HG03196 (cell line): ENCODE results near the gene ZFYVE21.

Source experiments
- ATAC-seq: cut with Tn5 transposase; IDR thresholded peaks from one replicate; pipeline ENCODE4 v1.9.1; 2021; ENCODE audit not compliant: unreplicated experiment

The ZFYVE21 gene

GRCh38 chr14:103704708-103705107, 10.9 kb upstream of the ZFYVE21 start:
- ATAC-seq = no peak

GRCh38 chr14:103705118-103705503, 10.5 kb upstream of the ZFYVE21 start:
- no peak for ATAC-seq

- ATAC-seq = no peak
These were observed 9.9 kb upstream of the ZFYVE21 start for GRCh38 chr14:103705504-103706284.

DNA sequence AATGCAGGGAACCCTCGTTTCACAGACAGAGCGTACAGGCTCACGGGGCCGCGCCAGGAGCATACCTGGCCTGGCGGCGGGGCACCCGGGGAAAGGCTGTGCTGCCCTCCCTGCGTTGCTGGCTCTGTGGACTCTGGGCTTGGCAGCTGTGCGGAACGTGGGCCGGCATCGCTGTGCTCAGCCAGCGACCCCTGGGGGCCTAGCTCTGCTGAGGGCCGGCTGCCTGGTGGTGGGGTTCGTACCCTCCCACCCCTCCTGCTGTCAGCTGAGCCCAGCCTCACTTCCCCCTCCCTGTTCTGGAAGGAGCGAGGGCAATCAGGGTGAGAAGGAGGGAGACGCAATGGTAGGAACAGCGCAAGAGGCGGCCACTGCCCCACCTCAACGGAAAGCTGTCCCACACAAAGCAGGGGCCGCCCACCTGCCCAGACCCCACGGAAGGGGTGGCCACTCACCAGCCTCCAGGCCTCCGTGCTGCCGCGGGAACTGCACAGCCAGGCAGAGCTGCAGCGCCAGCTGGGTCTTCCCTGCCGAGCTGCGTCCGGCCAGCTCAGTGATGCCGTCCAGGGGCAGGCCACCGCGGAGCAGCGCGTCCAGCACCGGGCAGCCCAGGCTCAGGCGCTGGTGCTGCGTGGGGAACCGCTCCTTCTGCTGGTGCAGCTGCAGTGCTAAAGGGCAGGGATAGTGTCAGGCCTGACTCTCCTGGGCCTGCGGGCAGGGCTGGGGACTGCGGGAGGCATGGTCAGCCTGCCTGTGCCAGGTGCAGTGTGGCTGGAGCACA, 8.9 kb upstream of the ZFYVE21 start:
- ATAC-seq = no peak

DNA sequence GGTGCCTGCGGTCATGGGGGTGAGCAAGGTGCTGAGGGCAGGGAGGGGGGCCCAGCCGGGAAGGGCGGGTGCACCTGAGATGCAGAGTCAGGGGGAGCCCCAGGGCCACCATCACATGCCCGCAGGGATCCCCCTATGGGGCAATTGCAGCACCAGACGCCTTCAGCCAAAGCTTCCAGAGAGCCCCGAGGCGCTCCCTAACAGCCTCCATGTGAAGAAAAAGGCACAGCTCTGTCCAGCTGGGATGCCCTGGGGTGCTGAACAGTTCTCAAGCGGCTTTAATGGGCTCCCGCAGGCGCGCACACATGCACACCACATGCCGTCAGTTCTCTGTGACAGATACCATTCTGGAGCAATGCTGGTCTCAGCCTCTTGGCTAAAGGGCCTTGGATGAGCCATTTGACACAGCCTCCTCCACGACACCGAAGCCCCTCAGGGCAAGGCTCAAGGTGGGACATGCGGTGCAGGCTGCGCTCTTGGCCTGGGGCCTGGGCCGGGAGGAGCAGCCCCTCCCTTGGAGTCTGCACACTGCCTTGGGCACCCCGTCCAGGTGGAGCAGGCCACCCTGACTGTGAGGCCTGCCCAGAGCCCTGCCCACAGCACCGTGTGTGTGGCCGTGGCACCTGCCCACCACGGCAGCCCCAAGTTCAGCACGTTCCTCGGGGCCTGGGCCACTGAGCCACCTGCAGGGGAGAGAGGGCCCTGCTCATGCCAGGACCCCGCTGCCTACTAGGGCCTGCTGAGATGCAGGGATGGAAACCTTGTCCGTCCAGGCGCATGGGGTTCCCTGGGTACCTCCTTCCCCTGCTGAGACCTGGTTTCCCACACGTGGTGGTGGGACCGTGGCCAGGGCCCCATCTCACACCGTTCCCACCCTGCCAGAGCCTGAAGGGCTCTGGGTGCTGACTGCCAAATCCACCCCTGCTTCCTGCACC, 8.0 kb upstream of the ZFYVE21 start:
- no peak for ATAC-seq

GRCh38 chr14:103708750-103709187, 6.8 kb upstream of the ZFYVE21 start:
- ATAC-seq = no peak

- ATAC-seq = no peak
These were observed 5.8 kb upstream of the ZFYVE21 start for GRCh38 chr14:103709814-103710213.

- ATAC-seq = no peak
These were observed 4.7 kb upstream of the ZFYVE21 start for GRCh38 chr14:103710771-103711377.

GRCh38 chr14:103711516-103712431, 3.8 kb upstream of the ZFYVE21 start:
- ATAC-seq = no peak

DNA sequence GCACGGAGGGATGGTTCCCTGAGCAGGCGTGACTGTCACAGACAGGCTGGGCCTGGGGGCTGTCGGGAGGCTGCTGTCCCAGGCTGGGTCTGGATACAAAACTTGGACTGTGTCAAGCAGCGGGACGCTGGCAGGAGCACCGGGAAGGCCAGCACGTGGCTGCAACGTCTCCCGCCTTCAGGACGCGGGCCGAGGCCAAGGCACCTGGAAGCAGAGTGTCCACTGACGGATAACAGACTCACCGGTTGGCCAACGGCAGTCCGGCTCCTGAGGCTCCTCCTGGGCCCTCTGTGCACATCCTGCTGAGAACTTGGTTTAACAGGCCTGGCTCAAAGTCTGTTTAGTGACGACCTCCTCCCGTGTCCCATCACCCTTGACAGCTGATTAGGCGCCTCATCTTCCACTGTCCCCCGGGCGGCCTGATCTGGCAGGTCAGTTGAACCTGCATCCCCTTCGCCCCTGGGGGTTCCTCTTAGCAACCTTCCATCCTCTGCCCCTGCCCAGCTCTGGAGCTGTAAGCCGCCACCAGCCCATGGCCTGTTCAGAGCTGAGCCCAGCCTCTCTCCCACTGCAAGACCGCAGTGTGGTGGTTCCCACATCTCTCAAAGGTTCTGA, 2.9 kb upstream of the ZFYVE21 start:
- no peak for ATAC-seq

GRCh38 chr14:103713304-103714062, 2.1 kb upstream of the ZFYVE21 start:
- no peak for ATAC-seq

- ATAC-seq = no peak
These were observed 1.4 kb upstream of the ZFYVE21 start for GRCh38 chr14:103714063-103714724.

DNA sequence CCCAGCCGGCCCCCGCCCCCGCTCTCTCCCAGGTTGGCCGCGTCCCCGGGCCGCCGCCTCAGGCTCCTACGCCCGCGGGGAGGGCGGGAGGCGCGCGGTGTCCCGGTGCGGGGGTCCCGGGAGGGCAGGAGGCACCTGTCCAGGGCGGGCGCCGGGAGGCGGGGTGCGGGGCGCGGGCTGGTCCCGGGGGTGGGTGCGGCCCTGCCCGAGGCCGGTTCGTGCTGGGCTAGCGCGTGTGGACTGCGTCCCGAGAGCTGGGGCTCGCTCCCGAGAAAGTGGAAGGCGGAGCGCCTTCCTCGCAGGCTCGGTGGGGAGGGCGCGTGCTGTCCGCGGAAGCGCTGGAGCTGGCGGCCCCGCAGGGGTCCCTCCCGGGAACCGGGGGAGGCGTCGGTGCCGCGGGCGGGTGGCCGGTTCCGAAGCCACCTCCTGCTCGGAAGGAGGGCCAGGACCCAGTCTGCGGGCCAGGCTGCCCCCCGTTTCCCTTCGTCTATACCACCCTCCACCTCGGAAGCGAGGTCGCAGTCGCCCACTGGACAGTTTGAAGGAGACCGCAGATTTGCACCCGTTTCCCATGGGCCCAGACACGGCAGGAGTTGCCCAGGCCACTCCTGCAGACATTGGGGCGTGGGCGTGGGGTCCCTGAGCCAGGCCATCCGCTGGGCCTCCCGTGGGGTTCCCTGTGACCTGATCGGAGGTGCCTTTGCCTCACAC, 636 bp downstream of the ZFYVE21 start:
- ATAC-seq = peak; percentile 5

GRCh38 chr14:103716899-103717411, 1.3 kb downstream of the ZFYVE21 start:
- no peak for ATAC-seq

- ATAC-seq = no peak
These were observed 3.0 kb downstream of the ZFYVE21 start for GRCh38 chr14:103718572-103718971.

DNA sequence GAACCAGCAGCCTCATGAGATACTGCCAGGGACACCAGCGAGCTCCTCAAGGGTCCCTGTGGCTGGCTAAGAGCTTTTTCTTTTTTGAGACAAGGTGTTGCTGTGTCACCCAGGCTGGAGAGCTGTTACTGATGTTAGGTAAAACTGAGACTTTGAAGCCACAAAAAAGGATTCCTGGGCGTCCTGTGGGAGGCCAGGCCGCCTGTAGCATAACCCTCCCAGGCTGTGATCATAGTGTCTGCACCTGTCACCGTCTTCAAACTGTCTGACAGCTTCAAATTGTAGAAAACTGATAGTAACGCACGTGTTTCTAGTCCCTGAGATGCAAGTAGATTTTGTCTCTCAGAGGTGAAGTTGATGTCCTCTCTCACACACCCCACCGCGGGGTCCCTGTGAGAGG, 4.1 kb downstream of the ZFYVE21 start:
- ATAC-seq = no peak
